SK-N-SH (cell line): Measurements from ENCODE around the gene SAMD4B. TPM values are rescaled to one million over a fixed set of nuclear protein-coding genes. Genes with fewer than 3 reads are reported as not detected.
A peak's percentile ranks its signal among the peaks of the same experiment; 100 is the strongest.

Experiments used
- CTCF ChIA-PET: fragments of 300-600, 350-600 bp; formaldehyde crosslinking; extraction: SDS; loops from one replicate; lab custom pipeline; 2021; lab: Yijun Ruan, JAX
- POLR2A ChIA-PET: fragments of 350-600 bp; sonication (Branson Sonifier 250); formaldehyde crosslinking; extraction: SDS; loops from one replicate; lab custom pipeline; 2020; ENCODE audit warnings: antibody characterized with exemption, inconsistent platforms; lab: Yijun Ruan, JAX
- DNase-seq: peaks from one replicate; pipeline ENCODE4 v3.0.0; 2012
- H2AFZ ChIP-seq: fragments of 200-600 bp; sonication (generic); 2 replicates; pipeline ENCODE4 v1.8.1; 2016; ENCODE audit warnings: antibody characterized with exemption, mild to moderate bottlenecking, low read depth
- H3F3A ChIP-seq: fragments of 200-600 bp; sonication (generic); replicated peaks from 2 replicates; pipeline ENCODE3; 2016; ENCODE audit warnings: antibody characterized with exemption, mild to moderate bottlenecking; ENCODE audit not compliant: insufficient read depth
- H3K27ac ChIP-seq, 2 experiments: fragments of 200-500 bp in 1 of 2; fragments of 200-600 bp in 1 of 2; sonication (Bioruptor generic) in 1 of 2; sonication (generic), shearing (Covaris generic) in 1 of 2; 2 replicates each; pipeline versions ENCODE4 v1.5.1 to v1.6.1; 2014 to 2016; ENCODE audit warnings: low read depth in 2 of 2, inconsistent platforms in 1 of 2, low read length in 1 of 2, mild to moderate bottlenecking in 1 of 2, mixed read lengths in 1 of 2
- H3K27me3 ChIP-seq: fragments of 200-600 bp; sonication (generic), shearing (Covaris generic); 2 replicates; pipeline ENCODE4 v1.6.1; 2016; ENCODE audit warnings: mixed run types; ENCODE audit not compliant: insufficient read depth
- H3K36me3 ChIP-seq, 2 experiments: fragments of 200-500 bp in 1 of 2; fragments of 200-600 bp in 1 of 2; sonication (Bioruptor generic) in 1 of 2; sonication (generic) in 1 of 2; replicated peaks in 1 of 2; 2 replicates each; pipeline versions ENCODE3 to v1.5.1; 2014 to 2016; ENCODE audit warnings: low read length in 1 of 2, mild to moderate bottlenecking in 1 of 2; ENCODE audit not compliant: insufficient read depth in 2 of 2, control insufficient read depth in 1 of 2
- H3K4me1 ChIP-seq, 2 experiments: fragments of 200-500 bp in 1 of 2; fragments of 200-600 bp in 1 of 2; sonication (Bioruptor generic) in 1 of 2; sonication (generic), shearing (Covaris generic) in 1 of 2; 2 replicates each; pipeline versions ENCODE4 v1.5.1 to v1.6.1; 2014 to 2016; ENCODE audit warnings: low read depth in 1 of 2, low read length in 1 of 2, mixed run types in 1 of 2; ENCODE audit not compliant: insufficient read depth in 2 of 2, control insufficient read depth in 1 of 2
- H3K4me2 ChIP-seq: fragments of 200-600 bp; sonication (generic), shearing (Covaris generic); 2 replicates; pipeline ENCODE4 v1.6.1; 2017; ENCODE audit warnings: mixed run types
- H3K4me3 ChIP-seq, 2 experiments: fragments of 200-500 bp in 1 of 2; fragments of 200-600 bp in 1 of 2; sonication (Bioruptor generic) in 1 of 2; sonication (generic), shearing (Covaris generic) in 1 of 2; 2 replicates each; pipeline versions ENCODE4 v1.5.1 to v1.8.1; 2014 to 2016; ENCODE audit warnings: low read depth in 2 of 2, inconsistent platforms in 1 of 2, low read length in 1 of 2, mild to moderate bottlenecking in 1 of 2, mixed read lengths in 1 of 2, moderate library complexity in 1 of 2
- H3K79me2 ChIP-seq: fragments of 200-600 bp; sonication (generic); 2 replicates; pipeline ENCODE4 v1.8.1; 2017; ENCODE audit warnings: mild to moderate bottlenecking; ENCODE audit not compliant: insufficient read depth
- H3K9ac ChIP-seq: fragments of 200-600 bp; sonication (generic); 2 replicates; pipeline ENCODE4 v1.6.1; 2017; ENCODE audit warnings: mixed run types
- H3K9me2 ChIP-seq: fragments of 200-600 bp; sonication (generic); 2 replicates; pipeline ENCODE4 v1.6.1; 2017; ENCODE audit warnings: mixed run types
- H3K9me3 ChIP-seq: fragments of 200-600 bp; sonication (generic); 2 replicates; pipeline ENCODE4 v1.6.1; 2017; ENCODE audit warnings: mixed run types, mild to moderate bottlenecking, moderate library complexity
- H4K20me1 ChIP-seq: fragments of 200-600 bp; sonication (generic); 2 replicates; pipeline ENCODE4 v1.6.1; 2017; ENCODE audit warnings: mild to moderate bottlenecking, mixed run types; ENCODE audit not compliant: insufficient read depth
- ELF1 ChIP-seq: IDR thresholded peaks from 2 replicates; pipeline ENCODE4 v1.4.0; 2012
- FOXJ3 ChIP-seq: sonication (generic); formaldehyde crosslinking; IDR thresholded peaks from 2 replicates; pipeline ENCODE4 v1.5.1; 2020; ENCODE audit warnings: mild to moderate bottlenecking, missing genetic modification reagents
- GABPA ChIP-seq: IDR thresholded peaks from 2 replicates; pipeline ENCODE4 v1.4.0; 2012; ENCODE audit warnings: low read depth, mild to moderate bottlenecking
- GATA2 ChIP-seq: sonication (generic); formaldehyde crosslinking; IDR thresholded peaks from 2 replicates; pipeline ENCODE4 v1.5.0; 2020; ENCODE audit warnings: mild to moderate bottlenecking, missing genetic modification reagents
- IRF3 ChIP-seq: fragments of 150-350 bp; IDR thresholded peaks from 2 replicates; pipeline ENCODE4 v1.6.1; 2016; ENCODE audit warnings: mild to moderate bottlenecking, low read depth, low read length
- JUND ChIP-seq: IDR thresholded peaks from 2 replicates; pipeline ENCODE4 v1.4.0; 2012
- MEF2A ChIP-seq: IDR thresholded peaks from 2 replicates; pipeline ENCODE4 v1.4.0; 2012; ENCODE audit warnings: low read depth, borderline replicate concordance
- MXI1 ChIP-seq: IDR thresholded peaks from 2 replicates; pipeline ENCODE4 v1.6.1; 2012; ENCODE audit warnings: mild to moderate bottlenecking, low read depth, low read length, improper control_type of control experiment
- NFIC ChIP-seq: IDR thresholded peaks from 2 replicates; pipeline ENCODE4 v1.4.0; 2012; ENCODE audit warnings: borderline replicate concordance
- NRF1 ChIP-seq: IDR thresholded peaks from 2 replicates; pipeline ENCODE4 v1.6.1; 2012; ENCODE audit warnings: low read depth, mild to moderate bottlenecking, low read length
- POLR2AphosphoS5 ChIP-seq: IDR thresholded peaks from 2 replicates; pipeline ENCODE4 v1.6.1; 2012; ENCODE audit warnings: low read depth, low read length
- RCOR1 ChIP-seq: fragments of 150-350 bp; IDR thresholded peaks from 2 replicates; pipeline ENCODE4 v1.6.1; 2017; ENCODE audit warnings: antibody characterized with exemption, low read length
- RFX5 ChIP-seq: IDR thresholded peaks from 2 replicates; pipeline ENCODE4 v1.6.1; 2012; ENCODE audit warnings: mild to moderate bottlenecking, improper control_type of control experiment, low read length
- RXRA ChIP-seq: IDR thresholded peaks from 2 replicates; pipeline ENCODE4 v1.4.0; 2012; ENCODE audit warnings: low read depth, mild to moderate bottlenecking, borderline replicate concordance
- TAF1 ChIP-seq: IDR thresholded peaks from 2 replicates; pipeline ENCODE4 v1.6.1; 2012; ENCODE audit warnings: low read depth, mild to moderate bottlenecking, low read length, moderate library complexity, borderline replicate concordance
- TCF12 ChIP-seq: IDR thresholded peaks from 2 replicates; pipeline ENCODE4 v1.4.0; 2012
- TEAD4 ChIP-seq: IDR thresholded peaks from 2 replicates; pipeline ENCODE4 v1.4.0; 2012; ENCODE audit warnings: mild to moderate bottlenecking, borderline replicate concordance; ENCODE audit not compliant: insufficient read depth
- YY1 ChIP-seq: IDR thresholded peaks from 2 replicates; pipeline ENCODE4 v1.4.0; 2012; ENCODE audit warnings: low read depth, mild to moderate bottlenecking
- WGBS: methylation state at CpG from one replicate; pipeline ENCODE4 v1.1.6; 2017; ENCODE audit warnings: low lambda C conversion rate; 5-methylcytosine and 5-hydroxymethylcytosine counted together
- polyA plus RNA-seq, 3 experiments: library from polyadenylated mRNA; depleted of rRNA; stranded (reverse); fragments of >200 nt; gene quantifications; 2 replicates each; pipeline ENCODE4 v1.2.3, GENCODE V29; 2012
- TF ChIP-seq, protein P1 (sequence below): IDR thresholded peaks from 2 replicates; pipeline ENCODE4 v1.4.0; 2012; ENCODE audit warnings: low read depth, borderline replicate concordance
- TF ChIP-seq, protein P2 (sequence below): IDR thresholded peaks from 2 replicates; pipeline ENCODE4; 2012
- TF ChIP-seq, protein P3 (sequence below): IDR thresholded peaks from 2 replicates; pipeline ENCODE4 v1.4.0; 2012; ENCODE audit warnings: low read depth

SAMD4B gene
- polyA plus RNA-seq, 1 of the 3 experiments (the other 2 are of a cell fraction), result 83.0 TPM

GRCh38 chr19:39370735-39371134 is 28.5 kb downstream of the SAMD4B start:
- ChIA-PET POLR2A (no interaction called here), CTCF (interaction anchor here (1.1 kb wide), 1 partner anchor 29 kb away, joined by 3 read pairs; the partner anchor contains the start of gene SAMD4B)
- H4K20me1 ChIP-seq, result no peaks in the 10 kb centered on the region
- TF ChIP-seq NRF1 (no peak), RCOR1 (no peak), TEAD4 (no peak), IRF3 (no peak), GATA2 (CRISPR knock-in tag) (no peak), JUND (no peak), TCF12 (no peak), FOXJ3 (no peak), RXRA (no peak), MXI1 (no peak), MEF2A (no peak), ELF1 (no peak), GABPA (no peak)
- TF ChIP-seq, protein P1, sequence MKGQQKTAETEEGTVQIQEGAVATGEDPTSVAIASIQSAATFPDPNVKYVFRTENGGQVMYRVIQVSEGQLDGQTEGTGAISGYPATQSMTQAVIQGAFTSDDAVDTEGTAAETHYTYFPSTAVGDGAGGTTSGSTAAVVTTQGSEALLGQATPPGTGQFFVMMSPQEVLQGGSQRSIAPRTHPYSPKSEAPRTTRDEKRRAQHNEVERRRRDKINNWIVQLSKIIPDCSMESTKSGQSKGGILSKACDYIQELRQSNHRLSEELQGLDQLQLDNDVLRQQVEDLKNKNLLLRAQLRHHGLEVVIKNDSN, result no peak
- H2AFZ ChIP-seq, result no peak overlapping the region
- no peak overlapping the region for H3K27ac ChIP-seq
- no peak overlapping the region for H3K9ac ChIP-seq
- H3K4me1 ChIP-seq, result peaks cover 7 to 15% of the 10 kb centered on the region in 2 experiments; a peak in 2 of 4 replicates
- WGBS, result 94% methylated on average over 5 of the region's 5 CpGs
- no peak overlapping the region for H3K4me3 ChIP-seq
- H3K9me2 ChIP-seq, result no peaks in the 10 kb centered on the region
- DNase-seq, result no peak
- 0 out of 2 replicates have a peak, but pooled peaks cover 3% of the 10 kb centered on the region for H3K79me2 ChIP-seq
- H3F3A ChIP-seq, result peaks cover 10% of the 10 kb centered on the region
- no peaks in the 10 kb centered on the region for H3K9me3 ChIP-seq
- no peaks in the 10 kb centered on the region for H3K27me3 ChIP-seq
- no peak overlapping the region for H3K4me2 ChIP-seq
- peaks cover 25 to 39% of the 10 kb centered on the region in 2 experiments for H3K36me3 ChIP-seq

DNA sequence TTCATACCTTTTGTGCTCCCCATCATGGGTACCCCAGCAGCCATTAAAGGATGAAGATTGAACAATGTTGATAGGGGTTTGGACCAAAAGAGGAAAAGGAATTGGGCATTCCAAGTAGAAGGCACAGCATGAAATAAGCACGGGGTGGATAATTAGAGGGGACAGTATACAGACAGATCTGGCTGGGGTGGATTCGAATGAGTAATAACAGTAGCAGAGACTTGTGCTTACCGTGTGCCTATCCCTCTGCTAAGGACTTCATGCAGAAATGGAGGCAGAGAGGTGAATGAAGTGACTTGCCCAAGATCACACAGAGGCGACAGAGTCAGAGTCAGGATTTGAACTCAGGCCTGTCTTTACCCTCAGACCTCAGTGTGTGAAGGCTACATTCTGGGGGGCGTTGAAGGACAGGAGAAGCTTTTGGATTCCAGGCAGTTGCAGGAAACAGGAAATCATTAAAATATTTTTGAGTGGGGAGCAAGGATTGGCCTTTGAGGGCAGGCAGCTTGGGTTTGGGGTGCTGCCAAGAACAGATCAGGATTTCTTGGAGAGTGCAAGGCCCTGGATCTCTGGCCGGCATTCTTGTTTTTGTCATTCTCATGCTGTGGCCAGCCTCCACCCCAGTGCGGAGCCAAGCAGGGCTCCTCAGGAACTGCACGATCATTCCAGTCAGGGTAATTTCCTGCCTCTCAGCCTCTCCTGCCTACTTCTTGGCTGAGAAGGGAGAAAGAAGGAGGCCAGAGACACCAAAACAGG is 30.0 kb downstream of the SAMD4B start:
- H3K36me3 ChIP-seq, result peaks cover 31 to 45% of the 10 kb centered on the region in 2 experiments
- H3K9ac ChIP-seq, result peak overlapping the region; percentile 55
- no peak overlapping the region for H2AFZ ChIP-seq
- H3F3A ChIP-seq, result peaks cover 10% of the 10 kb centered on the region
- H3K9me3 ChIP-seq, result no peaks in the 10 kb centered on the region
- peaks cover 7 to 15% of the 10 kb centered on the region in 2 experiments; a peak in 2 of 4 replicates for H3K4me1 ChIP-seq
- H4K20me1 ChIP-seq, result no peaks in the 10 kb centered on the region
- peak overlapping the region; percentile 84 to 89 for H3K27ac ChIP-seq
- 37% methylated on average over 8 of the region's 8 CpGs for WGBS
- H3K79me2 ChIP-seq, result 0 out of 2 replicates have a peak, but pooled peaks cover 3% of the 10 kb centered on the region
- ChIA-PET POLR2A (no interaction called here), CTCF (interaction anchor here (1.9 kb wide), 1 partner anchor 26 kb away, joined by 6 read pairs; no protein-coding TSS in a partner anchor)
- TF ChIP-seq ELF1, result no peak
- TF ChIP-seq, protein P1, result no peak
- 0 out of 2 replicates have a peak, but pooled peaks have one; percentile 11 for TF ChIP-seq GABPA
- TF ChIP-seq TAF1, result peak; percentile 18; the same call in 1 of the 2 replicates
- TF ChIP-seq POLR2AphosphoS5, result no peak
- TF ChIP-seq YY1, result 0 out of 2 replicates have a peak, but pooled peaks have one; percentile 26
- no peak for TF ChIP-seq RFX5
- TF ChIP-seq NFIC, result peak; percentile 85
- TF ChIP-seq, protein P2, sequence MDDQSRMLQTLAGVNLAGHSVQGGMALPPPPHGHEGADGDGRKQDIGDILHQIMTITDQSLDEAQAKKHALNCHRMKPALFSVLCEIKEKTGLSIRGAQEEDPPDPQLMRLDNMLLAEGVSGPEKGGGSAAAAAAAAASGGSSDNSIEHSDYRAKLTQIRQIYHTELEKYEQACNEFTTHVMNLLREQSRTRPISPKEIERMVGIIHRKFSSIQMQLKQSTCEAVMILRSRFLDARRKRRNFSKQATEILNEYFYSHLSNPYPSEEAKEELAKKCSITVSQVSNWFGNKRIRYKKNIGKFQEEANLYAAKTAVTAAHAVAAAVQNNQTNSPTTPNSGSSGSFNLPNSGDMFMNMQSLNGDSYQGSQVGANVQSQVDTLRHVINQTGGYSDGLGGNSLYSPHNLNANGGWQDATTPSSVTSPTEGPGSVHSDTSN, result no peak
- TF ChIP-seq, protein P3, sequence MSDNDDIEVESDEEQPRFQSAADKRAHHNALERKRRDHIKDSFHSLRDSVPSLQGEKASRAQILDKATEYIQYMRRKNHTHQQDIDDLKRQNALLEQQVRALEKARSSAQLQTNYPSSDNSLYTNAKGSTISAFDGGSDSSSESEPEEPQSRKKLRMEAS, result peak; percentile 59
- TF ChIP-seq TCF12, result peak; percentile 53
- TF ChIP-seq NRF1, result no peak
- TF ChIP-seq GATA2 (CRISPR knock-in tag), result no peak
- no peaks in the 10 kb centered on the region for H3K27me3 ChIP-seq
- H3K9me2 ChIP-seq, result no peaks in the 10 kb centered on the region
- H3K4me2 ChIP-seq, result peak overlapping the region; percentile 50; the same call in 1 of the 2 replicates
- H3K4me3 ChIP-seq, result no peak overlapping the region
- no peak for DNase-seq
